ENCODE results near the gene STK11.

The STK11 gene

DNA sequence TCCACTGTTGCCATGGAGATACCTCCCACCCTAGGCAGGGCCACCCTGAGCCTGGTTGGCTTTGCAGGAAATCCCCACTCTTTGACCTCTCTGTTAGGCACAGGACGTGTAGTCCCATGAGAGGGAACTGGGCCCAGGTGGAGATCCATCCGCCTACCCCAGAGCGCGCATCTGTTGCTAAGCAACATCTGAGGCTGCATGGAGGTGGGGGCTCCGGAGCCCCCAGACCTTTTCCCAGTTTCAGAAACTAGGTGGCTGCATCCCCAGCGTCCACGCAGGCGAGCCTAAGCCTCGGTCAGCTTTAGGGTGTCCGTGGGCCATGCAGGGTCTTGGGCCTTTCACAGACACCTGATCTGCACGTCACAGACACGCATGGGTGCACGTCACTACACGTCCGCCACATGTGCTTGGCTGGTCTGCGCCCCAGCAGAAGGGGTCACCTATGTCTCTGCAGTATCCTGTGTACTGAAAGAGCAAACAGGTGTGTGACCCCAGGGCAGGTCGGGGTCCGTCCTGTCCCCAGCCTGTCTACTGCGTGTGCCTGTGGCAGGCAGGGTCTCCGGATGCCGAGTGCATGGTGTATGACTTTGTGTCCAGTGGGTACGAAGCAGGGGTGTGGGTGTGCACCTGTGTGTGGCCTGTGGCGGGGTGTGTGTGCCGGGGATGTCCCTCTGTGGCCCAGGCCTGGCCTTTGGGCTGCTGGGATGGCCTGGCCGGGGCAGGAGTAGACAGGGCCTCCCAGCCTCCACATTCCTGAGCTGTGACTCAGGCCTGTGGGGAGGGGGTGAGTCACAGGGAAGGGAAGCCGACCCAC lies 59.4 kb downstream of the STK11 start:
- DNase-seq, result peak; percentile 48

DNA sequence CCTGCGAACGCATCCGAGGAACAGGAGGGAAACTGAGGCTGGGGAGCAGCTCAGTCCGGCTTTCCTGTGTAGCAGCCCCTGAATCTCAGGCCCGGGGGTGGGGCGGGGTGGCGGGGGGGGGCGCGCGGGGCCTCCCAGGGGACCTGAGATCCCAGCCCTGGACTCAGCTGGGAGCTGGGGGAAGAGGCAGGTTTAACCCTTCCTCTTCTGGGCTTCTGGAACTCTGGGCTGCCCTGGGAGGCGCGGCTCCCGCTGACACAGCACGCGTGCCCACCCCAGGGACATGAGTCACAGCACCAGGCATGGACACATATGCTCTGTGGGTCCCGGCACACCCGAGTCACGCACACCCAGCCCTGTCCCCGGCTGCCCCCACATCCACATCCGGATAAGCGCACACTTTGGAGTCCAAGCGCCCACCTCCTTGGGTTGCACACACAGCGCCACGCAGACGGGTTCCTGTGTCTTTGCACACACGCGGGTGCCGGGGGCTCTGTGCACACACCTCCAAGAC lies 60.1 kb downstream of the STK11 start:
- peak; percentile 61 for DNase-seq

DNA sequence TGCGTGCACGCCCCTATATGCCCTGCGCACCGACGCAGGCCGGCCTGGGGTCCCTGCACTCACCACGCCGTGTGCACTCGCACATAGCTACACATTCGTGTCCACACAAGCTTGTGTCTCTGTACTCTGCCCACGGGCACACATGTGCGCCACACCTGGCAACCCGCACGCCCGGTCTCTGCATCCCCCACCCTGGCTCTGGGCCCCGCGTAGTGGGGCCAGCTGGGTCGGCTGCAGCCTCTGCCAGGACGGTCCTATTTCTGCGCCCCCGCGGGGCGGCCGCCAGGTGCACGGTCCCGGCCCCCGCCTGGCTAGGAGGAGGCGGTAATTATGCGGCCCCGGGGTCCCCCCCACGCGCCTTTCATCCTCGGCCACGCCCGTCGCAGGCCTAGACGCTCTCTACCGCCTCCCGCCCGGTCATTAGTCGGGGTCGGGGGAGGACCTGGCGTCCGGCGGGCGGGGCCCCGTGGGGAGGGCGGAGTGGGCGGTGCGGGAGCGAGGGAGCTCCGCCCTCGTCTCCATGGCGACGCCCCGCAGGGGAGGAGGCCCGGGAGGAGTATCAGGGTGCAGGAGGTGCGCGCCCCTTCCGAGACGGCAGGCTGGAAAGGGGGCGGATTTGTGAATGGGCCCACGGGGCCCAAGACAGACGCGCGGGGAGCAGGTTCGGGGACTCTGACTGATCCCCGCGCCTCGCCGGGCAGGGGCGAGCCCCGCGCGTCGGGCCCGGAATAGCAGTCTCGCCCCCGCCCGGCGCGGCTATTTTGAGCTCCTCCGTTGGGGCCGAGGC lies 60.7 kb downstream of the STK11 start:
- peak; percentile 99 for DNase-seq

GRCh38 chr19:1266916-1267476 lies 61.4 kb downstream of the STK11 start:
- peak; percentile 85 for DNase-seq

- peak; percentile 85 for DNase-seq
Measured at GRCh38 chr19:1267477-1268225, 62.1 kb downstream of the STK11 start.

DNA sequence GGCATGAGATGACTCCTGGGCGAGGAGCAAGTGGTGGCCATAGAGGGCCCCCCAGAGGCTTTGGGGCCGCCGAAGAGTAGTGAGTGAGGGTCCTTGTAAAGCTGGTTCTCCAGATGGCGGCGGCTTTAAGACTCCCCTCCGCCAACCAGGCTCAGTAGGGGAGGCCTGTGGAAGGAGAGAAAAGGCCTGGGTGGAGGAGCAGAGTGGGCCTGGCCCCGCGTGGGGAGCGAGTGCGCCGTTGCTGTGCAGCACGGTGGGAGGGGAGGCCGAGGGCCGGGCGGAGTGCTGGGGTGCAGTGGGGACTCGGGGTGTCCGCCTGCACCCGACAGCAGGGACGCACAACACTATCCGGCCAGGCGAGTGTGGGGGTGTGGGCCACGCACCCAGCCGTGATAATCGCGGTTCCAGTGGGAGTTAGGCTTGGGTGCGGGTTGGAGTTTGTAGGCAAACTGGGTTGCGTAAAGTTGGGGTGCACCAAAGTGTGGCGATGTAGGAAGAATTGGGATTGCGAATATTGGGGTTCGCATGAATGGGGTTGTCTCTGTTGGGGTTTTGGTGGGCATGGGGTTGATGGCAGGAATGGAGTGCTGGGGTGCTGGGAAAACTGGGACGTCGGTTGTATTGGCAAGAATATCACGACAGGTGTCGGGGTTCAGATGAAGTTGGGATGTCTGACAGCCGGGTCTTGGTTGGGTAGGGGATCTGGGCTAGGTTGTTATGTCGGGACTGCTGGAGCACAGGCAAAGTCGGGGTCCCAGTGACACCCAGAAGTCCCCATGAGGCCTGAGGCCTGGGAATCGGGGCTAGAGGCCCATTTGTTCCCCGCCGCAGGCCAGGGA lies 62.9 kb downstream of the STK11 start:
- DNase-seq, result peak; percentile 47

- peak; percentile 99 for DNase-seq
Measured at GRCh38 chr19:1269065-1269477, 63.5 kb downstream of the STK11 start, which contains the start of gene CIRBP. Gene CIRBP (plus strand): TSS chr19:1269332. CDS start chr19:1270934, 1,602 bp downstream.

GRCh38 chr19:1269478-1270212 lies 64.1 kb downstream of the STK11 start:
- peak; percentile 94 for DNase-seq

GRCh38 chr19:1270213-1270853 lies 64.8 kb downstream of the STK11 start:
- DNase-seq, result peak; percentile 58

GRCh38 chr19:1270854-1271527 lies 65.4 kb downstream of the STK11 start:
- DNase-seq, result no peak

GRCh38 chr19:1271528-1272422 lies 66.2 kb downstream of the STK11 start:
- DNase-seq, result no peak

DNA sequence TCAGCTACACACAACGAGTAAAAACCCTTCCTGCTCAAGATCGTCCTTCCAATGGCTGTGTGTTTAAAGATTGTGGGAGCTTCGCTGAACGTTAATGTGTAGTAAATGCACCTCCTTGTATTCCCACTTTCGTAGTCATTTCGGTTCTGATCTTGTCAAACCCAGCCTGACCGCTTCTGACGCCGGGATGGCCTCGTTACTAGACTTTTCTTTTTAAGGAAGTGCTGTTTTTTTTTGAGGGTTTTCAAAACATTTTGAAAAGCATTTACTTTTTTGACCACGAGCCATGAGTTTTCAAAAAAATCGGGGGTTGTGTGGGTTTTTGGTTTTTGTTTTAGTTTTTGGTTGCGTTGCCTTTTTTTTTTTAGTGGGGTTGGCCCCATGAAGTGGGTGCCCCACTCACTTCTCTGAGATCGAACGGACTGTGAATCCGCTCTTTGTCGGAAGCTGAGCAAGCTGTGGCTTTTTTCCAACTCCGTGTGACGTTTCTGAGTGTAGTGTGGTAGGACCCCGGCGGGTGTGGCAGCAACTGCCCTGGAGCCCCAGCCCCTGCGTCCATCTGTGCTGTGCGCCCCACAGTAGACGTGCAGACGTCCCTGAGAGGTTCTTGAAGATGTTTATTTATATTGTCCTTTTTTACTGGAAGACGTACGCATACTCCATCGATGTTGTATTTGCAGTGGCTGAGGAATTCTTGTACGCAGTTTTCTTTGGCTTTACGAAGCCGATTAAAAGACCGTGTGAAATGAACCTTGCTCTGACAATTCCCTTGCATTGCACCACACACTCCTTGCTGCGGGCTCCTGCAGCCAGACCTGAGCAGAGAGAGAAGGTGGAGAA lies 67.1 kb downstream of the STK11 start:
- no peak for DNase-seq

DNA sequence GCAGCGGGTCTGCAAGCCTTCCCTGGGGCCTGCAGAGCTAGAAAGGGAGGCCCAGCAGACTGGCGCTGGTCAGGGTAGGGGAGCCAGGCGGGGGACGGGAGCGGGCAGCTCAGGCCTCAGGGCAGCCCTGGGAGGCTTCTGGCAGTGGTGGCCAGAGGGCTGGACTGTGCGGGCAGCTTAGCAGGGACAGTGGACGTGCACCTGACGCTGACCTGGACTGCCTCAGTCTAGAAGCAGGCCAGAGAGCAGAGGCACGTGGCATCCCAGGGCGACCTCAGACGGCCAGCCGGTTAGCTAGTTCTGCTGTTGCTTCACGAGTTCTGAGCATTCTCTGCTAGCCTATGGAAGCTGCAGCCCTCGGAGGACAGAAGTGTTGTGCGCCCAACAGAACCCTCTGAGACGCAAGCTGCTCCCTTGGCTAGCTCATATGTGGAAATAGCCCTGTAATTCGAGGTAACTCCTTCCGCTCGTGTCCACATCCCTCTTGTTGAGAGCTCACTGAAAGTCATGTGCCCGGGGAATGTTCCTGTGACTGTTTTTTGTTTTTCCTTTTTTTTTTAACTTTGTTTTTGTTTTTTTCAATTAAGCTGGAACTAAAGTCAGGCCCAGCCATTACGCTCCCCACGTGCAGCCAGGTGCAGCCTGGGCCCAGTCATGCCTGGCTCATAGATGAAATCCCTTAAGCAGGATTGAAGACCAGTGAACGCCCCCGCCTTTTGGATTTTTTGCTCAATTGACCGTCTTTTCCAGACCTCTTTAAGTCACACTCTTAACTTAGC lies 67.9 kb downstream of the STK11 start:
- no peak for DNase-seq

- DNase-seq, result no peak
Measured at GRCh38 chr19:1274081-1274851, 68.7 kb downstream of the STK11 start.

DNA sequence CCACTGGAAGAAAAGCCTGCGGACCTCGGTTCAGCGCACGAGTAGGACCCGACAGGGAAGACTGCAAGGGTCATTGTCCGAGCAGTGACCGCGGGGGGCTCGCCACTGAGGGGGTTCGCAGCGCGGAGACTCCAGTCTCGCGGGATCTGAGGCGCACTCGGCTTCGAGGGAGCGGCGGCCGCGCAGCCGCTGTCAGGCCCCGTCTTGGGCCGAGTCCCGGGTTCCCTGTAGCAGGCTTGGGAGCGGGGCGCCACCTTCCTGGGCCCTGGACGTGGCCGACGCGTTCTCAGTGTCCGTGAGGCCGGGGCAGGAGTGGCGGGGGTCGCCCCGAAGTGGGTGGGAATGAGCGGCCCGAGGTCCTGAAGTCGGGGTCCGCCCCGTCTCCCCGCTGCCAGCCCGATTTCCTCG lies 69.3 kb downstream of the STK11 start:
- DNase-seq, result no peak
